GDM1 (cell line): ENCODE data around the gene CCNF.
A peak's percentile ranks its signal among the peaks of the same experiment; 100 is the strongest.
"Not testable (repeated sequence)": the region's sequence is repeated elsewhere in the genome, so short reads cannot be mapped to it uniquely, and the experiment has no call there.

Experiments used
- DNase-seq: peaks from one replicate; lab custom pipeline; 2025; lab: John Stamatoyannopoulos, UW

Gene CCNF

GRCh38 chr16:2471653-2472487 is 42.6 kb downstream of the CCNF start:
- no peak for DNase-seq

- DNase-seq: no peak
Measured at GRCh38 chr16:2472488-2472864, 43.2 kb downstream of the CCNF start.

- no peak for DNase-seq
Measured at GRCh38 chr16:2472885-2473445, 43.7 kb downstream of the CCNF start.

DNA sequence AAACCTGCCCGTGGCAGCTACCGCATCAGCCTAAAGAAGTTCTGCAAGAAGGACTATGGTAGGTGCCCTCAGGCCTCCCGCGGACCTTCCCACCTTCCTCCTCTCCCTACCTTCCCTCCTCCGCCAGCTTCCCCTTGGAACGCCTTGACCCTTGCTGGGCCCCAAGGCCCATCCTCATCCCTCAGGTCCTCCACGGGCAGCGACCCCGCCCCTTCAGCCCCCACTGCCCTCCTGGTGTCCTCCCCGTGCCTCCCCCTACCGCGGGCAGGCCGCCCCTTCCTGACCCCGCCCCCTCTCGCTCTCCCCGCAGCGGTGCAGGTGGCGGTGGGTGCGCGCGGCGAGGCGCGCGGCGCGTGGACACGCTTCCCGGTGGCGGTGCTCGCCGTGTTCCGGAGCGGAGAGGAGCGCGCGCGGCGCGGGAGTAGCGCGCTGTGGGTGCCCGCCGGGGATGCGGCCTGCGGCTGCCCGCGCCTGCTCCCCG is 44.2 kb downstream of the CCNF start:
- DNase-seq: peak; percentile 55

GRCh38 chr16:2473999-2474876 is 45.0 kb downstream of the CCNF start:
- peak; percentile 53 for DNase-seq

DNA sequence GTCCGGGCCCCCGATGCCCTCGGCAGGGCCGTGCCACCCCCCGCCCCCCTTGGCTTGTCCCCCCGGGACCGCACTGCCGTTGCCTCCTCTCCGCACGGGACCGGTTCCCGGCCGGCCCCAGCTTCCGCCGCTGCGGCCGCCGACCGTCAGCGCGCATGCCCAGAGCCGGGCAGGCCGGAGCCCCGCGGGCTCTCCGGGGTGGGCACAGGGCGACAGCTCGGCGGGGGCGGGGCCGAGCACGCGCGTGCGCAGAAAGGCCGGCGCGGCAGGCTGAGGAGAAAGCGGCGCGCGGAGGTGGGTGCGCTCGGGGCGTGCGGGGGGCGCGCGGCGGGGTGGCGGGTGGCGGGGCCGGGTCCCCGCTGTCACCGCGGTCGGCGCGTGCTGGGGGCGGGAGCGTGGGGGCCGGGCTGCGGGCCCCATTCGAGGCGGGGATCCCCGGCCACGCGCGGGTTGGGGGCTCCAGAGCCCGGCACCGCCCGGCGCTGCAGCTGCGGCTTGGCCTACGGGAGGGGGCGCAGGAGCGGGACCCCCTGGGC is 45.7 kb downstream of the CCNF start, which contains the start of gene TBC1D24:
Gene TBC1D24, plus strand, starts transcription at position 251 of the 536 bp plus-strand sequence. CDS start 21,022 bp downstream, outside the sequence.
- DNase-seq: peak; percentile 83

GRCh38 chr16:2475413-2476344 is 46.4 kb downstream of the CCNF start:
- no peak for DNase-seq

GRCh38 chr16:2476345-2476720 is 47.1 kb downstream of the CCNF start:
- no peak for DNase-seq

DNA sequence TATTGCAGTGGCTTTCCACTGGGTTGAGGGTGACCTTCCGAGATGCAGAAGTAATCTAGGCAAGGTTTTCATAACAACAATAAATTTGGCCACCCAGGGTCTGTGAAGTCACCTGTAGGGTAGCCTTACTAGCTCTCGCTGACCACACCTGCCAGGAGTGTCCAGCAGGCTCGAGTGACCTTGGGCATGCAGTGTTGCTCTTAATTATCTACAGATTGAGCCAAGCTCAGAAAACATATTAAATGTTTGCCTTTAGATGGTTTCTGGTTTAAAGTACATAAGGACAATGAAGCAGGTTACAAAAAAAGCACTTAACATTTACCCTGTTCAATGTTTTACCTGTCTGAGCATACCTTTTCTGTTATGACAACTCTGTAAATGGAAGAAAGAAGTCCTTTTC is 47.5 kb downstream of the CCNF start:
- DNase-seq: no peak

GRCh38 chr16:2477327-2477726 is 48.1 kb downstream of the CCNF start:
- DNase-seq: no peak

- no peak for DNase-seq
Measured at GRCh38 chr16:2478279-2478678, 49.0 kb downstream of the CCNF start.

DNA sequence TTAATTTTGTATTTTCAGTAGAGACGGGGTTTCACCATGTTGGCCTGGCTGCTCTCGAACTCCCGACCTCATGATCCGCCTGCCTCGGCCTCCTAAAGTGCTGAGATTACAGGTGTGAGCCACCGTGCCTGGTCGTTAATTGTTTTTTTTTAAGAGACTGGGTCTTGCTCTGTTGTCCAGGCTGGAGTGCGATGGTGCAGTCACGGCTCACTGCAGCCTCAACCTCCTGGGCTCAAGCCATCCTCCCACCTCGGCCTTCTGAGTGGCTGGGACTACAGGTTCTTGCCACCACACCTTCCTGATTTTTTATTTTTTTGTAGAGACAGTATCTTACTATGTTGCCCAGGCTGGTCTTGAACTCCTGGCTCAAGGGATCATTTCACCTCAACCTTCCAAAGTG is 50.7 kb downstream of the CCNF start:
- DNase-seq: not testable (repeated sequence)

- no peak for DNase-seq
Measured at GRCh38 chr16:2480948-2481347, 51.7 kb downstream of the CCNF start.

DNA sequence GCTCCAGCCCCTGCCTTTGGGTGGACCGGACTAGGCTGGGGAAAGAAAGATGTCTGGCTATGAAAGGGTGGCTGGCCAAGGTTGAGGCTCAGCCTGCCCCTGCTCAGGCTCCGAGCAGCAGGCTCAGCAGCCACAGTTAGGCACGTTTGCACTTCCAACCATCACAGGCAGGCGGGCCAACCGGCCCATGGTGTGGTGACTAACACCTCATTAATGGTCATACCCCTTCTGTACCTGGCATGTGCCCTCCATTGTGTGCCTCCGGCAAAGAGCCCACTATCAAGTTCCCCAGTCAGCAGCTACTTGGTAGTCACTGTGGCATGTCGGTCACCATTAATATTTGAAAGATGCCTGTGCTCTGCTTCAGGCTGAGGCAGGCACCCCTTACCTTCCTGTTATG is 52.4 kb downstream of the CCNF start:
- no peak for DNase-seq

DNA sequence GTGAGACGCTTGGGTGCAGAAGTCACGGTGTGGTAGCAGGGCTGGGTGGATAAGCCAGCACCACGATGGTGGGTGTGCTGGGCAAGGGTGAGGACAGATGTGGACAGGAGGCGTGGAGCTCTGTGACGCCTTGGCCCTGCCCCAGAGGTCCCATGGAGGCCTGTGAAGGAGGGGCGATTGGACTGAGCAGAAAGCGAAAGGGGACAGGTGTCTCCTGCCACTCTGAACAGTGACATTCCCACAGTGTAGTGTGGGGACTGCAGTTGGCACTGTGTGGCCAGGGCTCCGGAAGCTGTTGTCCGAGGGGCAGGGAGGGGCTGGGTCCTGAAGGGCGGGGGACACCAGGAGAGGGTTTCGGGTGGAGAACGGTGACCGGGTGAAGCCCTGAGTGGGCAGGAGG is 53.0 kb downstream of the CCNF start:
- DNase-seq: no peak

GRCh38 chr16:2482708-2483534 is 53.7 kb downstream of the CCNF start:
- DNase-seq: no peak

GRCh38 chr16:2483939-2484897 is 55.0 kb downstream of the CCNF start:
- DNase-seq: no peak

GRCh38 chr16:2484898-2485508 is 55.8 kb downstream of the CCNF start:
- DNase-seq: no peak
